ENCODE data around the gene VGLL4. TPM values are rescaled to one million over a fixed set of nuclear protein-coding genes. Genes with fewer than 3 reads are reported as not detected.
"Not testable (repeated sequence)": the region's sequence is repeated elsewhere in the genome, so short reads cannot be mapped to it uniquely, and the experiment has no call there.

VGLL4 gene
- total RNA-seq, 1 experiment from 2014 or later, result 43.0 TPM

GRCh38 chr3:11575677-11576076 is 68.0 kb downstream of the VGLL4 start (continued):
- no peak for TF ChIP-seq OVOL2 (CRISPR knock-in tag; IDR thresholded peaks at IDR 0.05; ENCODE audit: borderline replicate concordance)
- no peak for TF ChIP-seq NR1H2 (CRISPR knock-in tag; IDR thresholded peaks at IDR 0.05)

- ATAC-seq (no peak), DNase-seq (ENCODE audit: low spot score) (no peak)
- Mint-ChIP-seq H3K4me3 (no peak overlapping the region), H3K27ac (no peak overlapping the region), H3K9me3 (peaks cover 2% of the 10 kb centered on the region), H3K4me1 (peaks cover 4% of the 10 kb centered on the region), H3K27me3 (ENCODE audit: low read depth) (no peaks in the 10 kb centered on the region), H3K36me3 (peaks cover 1% of the 10 kb centered on the region; the same call in 1 of the 2 replicates)
- ChIA-PET CTCF (interaction anchor here (0.5 to 0.6 kb wide), 2 partner anchors 153 to 197 kb away, joined by 3 read pairs; no protein-coding TSS in a partner anchor), POLR2A (no interaction called here)
- no peak for TF ChIP-seq NR3C1 (CRISPR knock-in tag; conservative IDR thresholded peaks at IDR 0.05; ENCODE audit: low read depth)
- TF ChIP-seq NFATC4 (CRISPR knock-in tag; IDR thresholded peaks at IDR 0.05), result no peak
- no peak for TF ChIP-seq CREM (CRISPR knock-in tag; IDR thresholded peaks at IDR 0.05)
- TF ChIP-seq E2F1 (CRISPR knock-in tag; IDR thresholded peaks at IDR 0.05), result no peak
- TF ChIP-seq KAT7 (CRISPR knock-in tag; IDR thresholded peaks at IDR 0.05; ENCODE audit: borderline replicate concordance), result no peak
- no peak for TF ChIP-seq TEAD4 (CRISPR knock-in tag; IDR thresholded peaks at IDR 0.05)
- no peak for TF ChIP-seq TEAD1 (CRISPR knock-in tag; IDR thresholded peaks at IDR 0.05)
These were observed 68.6 kb downstream of the VGLL4 start for GRCh38 chr3:11574981-11575669.

- POLR2A ChIA-PET; H3K9me3 Mint-ChIP-seq; H3K36me3 Mint-ChIP-seq; ATAC-seq; H3K4me3 Mint-ChIP-seq; DNase-seq (ENCODE audit: low spot score); H3K27me3 Mint-ChIP-seq (ENCODE audit: low read depth); H3K4me1 Mint-ChIP-seq; CTCF ChIA-PET: not testable (repeated sequence)
- peak overlapping the region; percentile 31; the same call in 1 of the 2 replicates for H3K27ac Mint-ChIP-seq
These were observed 71.1 kb downstream of the VGLL4 start for GRCh38 chr3:11572660-11573059.

GRCh38 chr3:11570789-11571495 is 72.8 kb downstream of the VGLL4 start:
- ATAC-seq, result no peak
- ChIA-PET POLR2A (no interaction called here), CTCF (interaction anchor here (0.7 kb wide), 1 partner anchor 10 kb away, joined by 3 read pairs; no protein-coding TSS in a partner anchor)
- H3K27ac Mint-ChIP-seq, result peak overlapping the region; percentile 57
- H3K4me1 Mint-ChIP-seq, result no peaks in the 10 kb centered on the region
- DNase-seq (ENCODE audit: low spot score), result no peak
- H3K4me3 Mint-ChIP-seq, result no peak overlapping the region
- no peaks in the 10 kb centered on the region for H3K9me3 Mint-ChIP-seq
- H3K27me3 Mint-ChIP-seq (ENCODE audit: low read depth), result no peaks in the 10 kb centered on the region
- H3K36me3 Mint-ChIP-seq, result no peaks in the 10 kb centered on the region
- TF ChIP-seq ZNF396 (CRISPR knock-in tag; IDR thresholded peaks at IDR 0.05; ENCODE audit: borderline replicate concordance) (no peak), GRHL2 (CRISPR knock-in tag; IDR thresholded peaks at IDR 0.05; ENCODE audit: insufficient replicate concordance, severe bottlenecking) (no peak), ZNF425 (CRISPR knock-in tag; conservative IDR thresholded peaks at IDR 0.05) (no peak), CTCF (IDR thresholded peaks at IDR 0.05) (no peak), STAT6 (CRISPR knock-in tag; conservative IDR thresholded peaks at IDR 0.05; ENCODE audit: low read depth) (no peak), FOXP1 (CRISPR knock-in tag; IDR thresholded peaks at IDR 0.05; ENCODE audit: borderline replicate concordance) (no peak), IRF2 (CRISPR knock-in tag; IDR thresholded peaks at IDR 0.05; ENCODE audit: borderline replicate concordance, low read depth) (no peak), ATF1 (CRISPR knock-in tag; IDR thresholded peaks at IDR 0.05) (no peak), TEAD4 (CRISPR knock-in tag; IDR thresholded peaks at IDR 0.05) (no peak), ZNF671 (CRISPR knock-in tag; IDR thresholded peaks at IDR 0.05) (no peak), HMGA2 (CRISPR knock-in tag; IDR thresholded peaks at IDR 0.05) (no peak), E2F4 (CRISPR knock-in tag; IDR thresholded peaks at IDR 0.05; ENCODE audit: borderline replicate concordance, low read depth) (no peak), TEAD1 (CRISPR knock-in tag; IDR thresholded peaks at IDR 0.05) (no peak)

Measured in WTC11 (cell line).